Duodenal mucosa (tissue), 2 donors: ENCODE data around the gene ATP5F1D.
A peak's percentile ranks its signal among the peaks of the same experiment; 100 is the strongest.

ENCODE experiments used
- H3K27ac ChIP-seq: one replicate; pipeline ENCODE4 v1.7.0; 2013; ENCODE audit warnings: low read depth, low read length
- H3K27me3 ChIP-seq, 2 donors: one replicate each; pipeline ENCODE4 v1.7.0; 2013; ENCODE audit warnings: low read length in 2 of 2, control low read depth in 1 of 2; ENCODE audit not compliant: insufficient read depth in 2 of 2, control insufficient read depth in 1 of 2
- H3K36me3 ChIP-seq, 2 donors: one replicate each; pipeline ENCODE4 v1.7.0; 2013; ENCODE audit warnings: low read length in 2 of 2, control low read depth in 1 of 2; ENCODE audit not compliant: insufficient read depth in 2 of 2, control insufficient read depth in 1 of 2
- H3K4me1 ChIP-seq, 2 donors: one replicate each; pipeline ENCODE4 v1.7.0; 2013; ENCODE audit warnings: low read length in 2 of 2, control low read depth in 1 of 2; ENCODE audit not compliant: insufficient read depth in 2 of 2, control insufficient read depth in 1 of 2
- H3K4me3 ChIP-seq, 2 donors: one replicate each; pipeline ENCODE4 v1.7.0; 2013; ENCODE audit warnings: low read length in 2 of 2, low read depth in 1 of 2
- H3K9ac ChIP-seq, 2 donors: one replicate each; pipeline ENCODE4 v1.7.0; 2013; ENCODE audit warnings: low read length in 2 of 2, low read depth in 1 of 2
- H3K9me3 ChIP-seq, 2 donors: one replicate each; pipeline ENCODE4 v1.7.0; 2013; ENCODE audit warnings: low read length in 2 of 2, control low read depth in 1 of 2; ENCODE audit not compliant: control insufficient read depth in 1 of 2

Gene ATP5F1D

GRCh38 chr19:1289686-1290025, 48.1 kb downstream of the ATP5F1D start:
- Histone ChIP-seq H3K27ac (no peak overlapping the region), H3K4me1 (peaks cover 25 to 40% of the 10 kb centered on the region in 2 donors), H3K36me3 (no peaks in the 10 kb centered on the region), H3K9ac (no peak overlapping the region), H3K9me3 (no peaks in the 10 kb centered on the region), H3K27me3 (peaks cover 2 to 16% of the 10 kb centered on the region in 2 donors), H3K4me3 (no peak overlapping the region)

- Histone ChIP-seq H3K4me1 (peaks cover 19 to 34% of the 10 kb centered on the region in 2 donors), H3K27ac (no peak overlapping the region), H3K27me3 (peaks cover 2 to 16% of the 10 kb centered on the region in 2 donors), H3K36me3 (no peaks in the 10 kb centered on the region), H3K9me3 (no peaks in the 10 kb centered on the region), H3K4me3 (peak overlapping the region in 1 of 2 donors; percentile 32), H3K9ac (peak overlapping the region in 1 of 2 donors; percentile 10)
These were observed 48.7 kb downstream of the ATP5F1D start for GRCh38 chr19:1290196-1290702.

DNA sequence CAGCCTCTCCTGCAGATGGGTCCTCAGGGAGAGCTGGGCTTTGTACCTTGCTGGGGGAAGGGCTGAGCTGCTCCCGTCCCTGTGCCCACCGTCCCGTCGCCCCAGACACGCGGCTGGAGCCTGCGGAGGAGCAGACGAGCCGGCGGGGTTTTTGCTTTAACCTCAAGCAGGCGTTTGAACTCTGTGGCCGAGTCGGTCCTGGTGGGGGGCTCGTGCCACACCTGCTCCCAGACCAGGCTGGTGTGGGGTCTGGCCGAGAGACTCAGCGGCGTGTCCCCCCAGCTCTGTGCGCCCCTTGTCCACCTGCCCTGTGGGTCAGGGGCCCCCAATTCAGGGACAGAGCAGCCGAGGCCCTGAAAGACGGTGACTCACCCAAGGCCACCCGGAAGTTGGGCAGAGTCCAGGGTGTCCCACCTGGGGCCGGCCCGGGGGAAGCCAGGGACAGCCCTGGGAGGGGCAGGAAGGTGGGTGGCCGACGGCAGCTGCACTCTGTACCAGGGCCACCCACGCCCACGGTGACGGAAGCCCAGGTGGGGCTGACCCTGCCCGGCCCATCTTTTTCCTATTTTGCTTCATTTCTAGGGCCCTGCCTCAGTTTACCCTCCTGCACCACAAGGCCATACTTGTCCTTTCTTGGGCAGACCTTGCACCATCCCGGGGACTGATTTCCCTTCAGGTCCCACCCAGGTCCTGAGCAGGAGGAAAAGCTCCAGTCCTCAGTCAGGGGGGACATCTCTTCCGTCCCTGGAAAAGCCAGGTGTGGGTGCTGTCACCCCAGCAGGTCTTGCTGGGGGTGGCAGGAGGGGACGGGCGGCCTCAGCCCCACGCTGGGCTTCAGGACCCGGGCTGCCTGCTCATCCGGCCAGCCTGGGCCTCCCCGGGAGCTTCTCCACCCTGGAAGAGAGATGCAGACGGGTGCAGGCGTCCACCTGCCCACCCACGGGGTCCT, 49.4 kb downstream of the ATP5F1D start:
- H3K9ac ChIP-seq = peak overlapping the region; percentile 38 to 61
- peaks cover 2 to 16% of the 10 kb centered on the region in 2 donors for H3K27me3 ChIP-seq
- peak overlapping the region; percentile 36 to 56 for H3K4me3 ChIP-seq
- peaks cover 18 to 33% of the 10 kb centered on the region in 2 donors for H3K4me1 ChIP-seq
- no peaks in the 10 kb centered on the region for H3K9me3 ChIP-seq
- peaks cover 0 to under 1% of the 10 kb centered on the region in 2 donors for H3K36me3 ChIP-seq
- peak overlapping the region; percentile 56 for H3K27ac ChIP-seq

DNA sequence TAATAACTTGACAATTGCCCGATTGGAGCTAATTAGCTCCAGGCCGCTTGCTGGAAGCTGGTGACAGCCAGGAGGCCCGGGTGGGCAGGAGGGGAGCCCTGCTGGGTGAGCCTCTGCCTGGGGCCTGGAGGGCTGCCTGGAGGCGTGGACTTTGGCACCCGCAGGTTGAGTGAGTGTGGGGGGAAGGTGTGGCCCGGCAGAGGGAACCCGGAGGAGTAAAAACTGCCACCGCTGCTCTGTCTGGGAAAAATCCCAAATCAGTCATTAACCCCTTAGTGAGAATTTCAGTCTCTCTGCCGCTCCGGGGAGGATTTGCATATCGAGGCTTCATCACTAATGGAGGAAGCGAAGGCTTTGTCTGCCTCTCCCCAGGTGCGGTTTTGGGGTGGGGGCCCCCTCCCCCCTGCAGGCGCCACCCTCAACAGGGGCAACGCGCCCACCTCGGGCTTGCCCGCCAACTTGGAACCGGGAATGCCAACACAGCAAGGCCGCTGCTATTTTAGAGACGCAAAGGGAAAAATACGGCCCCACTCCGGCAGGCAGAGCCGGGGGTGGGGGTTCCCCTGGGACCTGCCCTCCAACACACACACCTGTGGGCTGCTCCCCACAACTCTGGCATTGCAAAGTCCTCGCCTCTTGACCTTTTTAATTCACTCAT, 50.3 kb downstream of the ATP5F1D start:
- H3K4me3 ChIP-seq = peak overlapping the region; percentile 32 to 56
- peak overlapping the region; percentile 38 to 61 for H3K9ac ChIP-seq
- peaks cover 0 to 7% of the 10 kb centered on the region in 2 donors for H3K36me3 ChIP-seq
- peak overlapping the region; percentile 56 for H3K27ac ChIP-seq
- peaks cover 18 to 33% of the 10 kb centered on the region in 2 donors for H3K4me1 ChIP-seq
- H3K27me3 ChIP-seq = peaks cover 2 to 12% of the 10 kb centered on the region in 2 donors
- H3K9me3 ChIP-seq = no peaks in the 10 kb centered on the region

GRCh38 chr19:1292419-1293151, 51.0 kb downstream of the ATP5F1D start:
- Histone ChIP-seq H3K9ac (peak overlapping the region; percentile 25 to 61), H3K4me3 (no peak overlapping the region), H3K4me1 (peaks cover 17 to 33% of the 10 kb centered on the region in 2 donors), H3K36me3 (peaks cover 0 to 7% of the 10 kb centered on the region in 2 donors), H3K27ac (no peak overlapping the region), H3K27me3 (peaks cover 2 to 9% of the 10 kb centered on the region in 2 donors), H3K9me3 (no peaks in the 10 kb centered on the region)

DNA sequence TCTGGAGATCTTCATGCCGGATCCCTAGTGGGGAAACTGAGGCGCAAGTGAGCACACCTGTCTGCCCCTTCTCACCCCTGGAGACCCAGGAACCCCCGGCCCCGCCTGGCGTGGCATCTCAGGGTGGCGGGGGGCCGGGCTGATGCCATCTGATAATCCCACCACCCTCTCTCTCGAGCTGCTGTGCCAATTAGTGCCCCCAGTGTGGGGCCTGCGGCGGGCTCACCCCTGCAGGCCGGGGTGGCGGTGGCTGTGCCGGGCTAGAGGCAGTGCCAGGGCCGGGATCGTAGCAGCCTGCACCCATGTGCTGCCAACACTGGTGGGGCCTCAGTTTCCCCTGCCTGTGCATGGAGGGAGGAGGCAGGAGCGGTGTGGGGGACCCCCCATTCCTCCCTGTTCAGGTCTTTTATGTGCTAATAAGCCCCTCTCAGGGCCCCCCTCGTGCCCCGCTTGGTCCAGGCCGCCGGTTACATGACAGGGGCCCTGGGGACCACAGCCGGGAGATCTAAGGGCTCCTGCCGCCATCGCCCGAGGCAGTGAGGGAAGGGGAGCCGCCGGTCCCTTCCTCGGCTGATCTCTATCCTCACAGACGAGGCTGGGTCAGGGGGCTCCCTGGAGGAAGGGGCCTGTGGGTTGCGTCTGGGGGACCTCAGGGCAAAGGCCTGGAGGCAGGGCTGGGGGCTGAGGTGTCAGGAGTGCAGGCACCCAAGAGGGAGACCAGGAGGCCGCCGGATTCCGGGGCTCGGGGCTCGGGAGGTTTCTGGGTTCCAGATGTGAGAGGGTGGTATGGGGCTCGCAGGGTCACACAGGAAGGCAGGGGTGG, 52.4 kb downstream of the ATP5F1D start:
- Histone ChIP-seq H3K9ac (no peak overlapping the region), H3K9me3 (no peaks in the 10 kb centered on the region), H3K36me3 (peaks cover 0 to 7% of the 10 kb centered on the region in 2 donors), H3K4me1 (peaks cover 14 to 25% of the 10 kb centered on the region in 2 donors), H3K4me3 (no peak overlapping the region), H3K27ac (no peak overlapping the region), H3K27me3 (peaks cover 2 to 5% of the 10 kb centered on the region in 2 donors)
